Muscle layer of duodenum (tissue), 2 donors: ENCODE measurements around the gene DPY19L1.
A peak's percentile ranks its signal among the peaks of the same experiment; 100 is the strongest.
"Not testable (repeated sequence)": the region's sequence is repeated elsewhere in the genome, so short reads cannot be mapped to it uniquely, and the experiment has no call there.

Source experiments
- H3K27ac ChIP-seq: one replicate; pipeline ENCODE4 v1.7.0; 2013; ENCODE audit warnings: mild to moderate bottlenecking, low read length
- H3K27me3 ChIP-seq: one replicate; pipeline ENCODE4 v1.7.0; 2013; ENCODE audit warnings: low read depth, mild to moderate bottlenecking, control low read depth, low read length
- H3K36me3 ChIP-seq, 2 donors: one replicate each; pipeline ENCODE4 v1.7.0; 2013; ENCODE audit warnings: low read length in 2 of 2, control low read depth in 1 of 2, mild to moderate bottlenecking in 1 of 2; ENCODE audit not compliant: insufficient read depth in 2 of 2, control insufficient read depth in 1 of 2
- H3K4me1 ChIP-seq, 2 donors: one replicate each; pipeline ENCODE4 v1.7.0; 2013; ENCODE audit warnings: low read length in 2 of 2, mild to moderate bottlenecking in 2 of 2, control low read depth in 1 of 2, moderate library complexity in 1 of 2; ENCODE audit not compliant: insufficient read depth in 2 of 2, control insufficient read depth in 1 of 2
- H3K4me3 ChIP-seq, 2 donors: one replicate each; pipeline ENCODE4 v1.7.0; 2013; ENCODE audit warnings: low read length in 2 of 2, low read depth in 1 of 2, mild to moderate bottlenecking in 1 of 2
- H3K9me3 ChIP-seq, 2 donors: one replicate each; pipeline ENCODE4 v1.7.0; 2013; ENCODE audit warnings: low read length in 2 of 2, control low read depth in 1 of 2, mild to moderate bottlenecking in 1 of 2; ENCODE audit not compliant: control insufficient read depth in 1 of 2
- donor health status: healthy.

The DPY19L1 gene

DNA sequence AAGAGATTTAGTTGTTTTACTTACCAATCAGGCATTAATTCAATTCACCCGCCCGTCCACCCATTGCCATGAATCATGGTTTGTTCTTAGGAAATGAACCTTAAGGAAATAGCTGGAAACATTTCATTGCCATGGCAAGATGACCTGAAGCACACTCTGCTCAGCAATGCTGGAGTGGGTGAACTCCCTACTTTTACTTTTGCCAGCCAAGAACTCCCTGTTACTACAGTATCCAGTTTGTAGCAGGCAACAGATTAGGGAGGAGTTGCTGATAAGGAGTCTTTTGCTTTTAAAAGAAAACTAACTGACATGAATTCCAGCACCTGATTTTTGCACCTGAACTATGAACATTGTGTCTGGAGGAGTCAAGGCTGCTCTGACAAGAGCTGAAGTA is 10.6 kb upstream of the DPY19L1 start:
- not testable (repeated sequence) for H3K27me3 ChIP-seq, H3K4me3 ChIP-seq, H3K9me3 ChIP-seq, H3K4me1 ChIP-seq, H3K36me3 ChIP-seq, H3K27ac ChIP-seq

GRCh38 chr7:35047263-35047911 is 10.1 kb upstream of the DPY19L1 start:
- not testable (repeated sequence) for H3K27me3 ChIP-seq, H3K36me3 ChIP-seq

GRCh38 chr7:35043301-35043700 is 6.0 kb upstream of the DPY19L1 start:
- H3K36me3 ChIP-seq, H3K4me1 ChIP-seq, H3K27ac ChIP-seq, H3K9me3 ChIP-seq, H3K4me3 ChIP-seq, H3K27me3 ChIP-seq: not testable (repeated sequence)

More at GRCh38 chr7:35047263-35047911, 10.1 kb upstream of the DPY19L1 start:
- H3K27ac ChIP-seq, H3K9me3 ChIP-seq, H3K4me1 ChIP-seq, H3K4me3 ChIP-seq: not testable (repeated sequence)

- Histone ChIP-seq H3K9me3 (no peaks in the 10 kb centered on the region), H3K27me3 (no peaks in the 10 kb centered on the region), H3K27ac (no peak overlapping the region), H3K4me1 (peaks cover 10 to 11% of the 10 kb centered on the region in 2 donors), H3K36me3 (no peaks in the 10 kb centered on the region), H3K4me3 (no peak overlapping the region)
Measured at GRCh38 chr7:35040906-35041305, 3.6 kb upstream of the DPY19L1 start.

DNA sequence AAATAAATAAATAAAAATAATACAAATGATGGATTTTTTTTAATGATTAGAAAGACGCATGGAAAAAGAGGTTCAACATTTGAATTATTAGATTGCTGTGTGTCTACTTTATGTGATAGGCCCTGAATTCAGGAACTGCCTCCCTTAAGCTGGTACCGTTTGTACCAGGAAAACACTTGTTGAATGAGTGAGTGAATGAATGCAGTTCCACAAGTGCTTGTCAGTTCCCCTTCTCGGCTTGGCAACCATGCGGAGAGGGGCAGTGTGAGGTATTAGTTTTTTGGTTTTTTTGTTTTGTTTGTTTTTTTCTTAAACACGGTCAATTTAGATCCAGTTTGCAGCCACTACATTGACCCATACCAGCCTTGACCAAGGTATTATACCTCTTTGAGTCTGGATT is 2.1 kb upstream of the DPY19L1 start:
- no peak overlapping the region for H3K4me3 ChIP-seq
- H3K27ac ChIP-seq: no peak overlapping the region
- no peaks in the 10 kb centered on the region for H3K27me3 ChIP-seq
- no peaks in the 10 kb centered on the region for H3K36me3 ChIP-seq
- H3K9me3 ChIP-seq: no peaks in the 10 kb centered on the region
- peaks cover 12 to 13% of the 10 kb centered on the region in 2 donors for H3K4me1 ChIP-seq

- Histone ChIP-seq H3K27me3 (no peaks in the 10 kb centered on the region), H3K9me3 (no peaks in the 10 kb centered on the region), H3K4me3 (peak overlapping the region; percentile 66 to 76), H3K36me3 (no peaks in the 10 kb centered on the region), H3K4me1 (peaks cover 12 to 13% of the 10 kb centered on the region in 2 donors), H3K27ac (no peak overlapping the region)
Measured at GRCh38 chr7:35038354-35038753, 1.1 kb upstream of the DPY19L1 start.

GRCh38 chr7:35037526-35038341 is 449 bp upstream of the DPY19L1 start:
- no peaks in the 10 kb centered on the region for H3K9me3 ChIP-seq
- H3K27me3 ChIP-seq: no peaks in the 10 kb centered on the region
- H3K4me3 ChIP-seq: peak overlapping the region; percentile 66 to 76
- peaks cover 12 to 13% of the 10 kb centered on the region in 2 donors for H3K4me1 ChIP-seq
- H3K27ac ChIP-seq: no peak overlapping the region
- H3K36me3 ChIP-seq: no peaks in the 10 kb centered on the region

DNA sequence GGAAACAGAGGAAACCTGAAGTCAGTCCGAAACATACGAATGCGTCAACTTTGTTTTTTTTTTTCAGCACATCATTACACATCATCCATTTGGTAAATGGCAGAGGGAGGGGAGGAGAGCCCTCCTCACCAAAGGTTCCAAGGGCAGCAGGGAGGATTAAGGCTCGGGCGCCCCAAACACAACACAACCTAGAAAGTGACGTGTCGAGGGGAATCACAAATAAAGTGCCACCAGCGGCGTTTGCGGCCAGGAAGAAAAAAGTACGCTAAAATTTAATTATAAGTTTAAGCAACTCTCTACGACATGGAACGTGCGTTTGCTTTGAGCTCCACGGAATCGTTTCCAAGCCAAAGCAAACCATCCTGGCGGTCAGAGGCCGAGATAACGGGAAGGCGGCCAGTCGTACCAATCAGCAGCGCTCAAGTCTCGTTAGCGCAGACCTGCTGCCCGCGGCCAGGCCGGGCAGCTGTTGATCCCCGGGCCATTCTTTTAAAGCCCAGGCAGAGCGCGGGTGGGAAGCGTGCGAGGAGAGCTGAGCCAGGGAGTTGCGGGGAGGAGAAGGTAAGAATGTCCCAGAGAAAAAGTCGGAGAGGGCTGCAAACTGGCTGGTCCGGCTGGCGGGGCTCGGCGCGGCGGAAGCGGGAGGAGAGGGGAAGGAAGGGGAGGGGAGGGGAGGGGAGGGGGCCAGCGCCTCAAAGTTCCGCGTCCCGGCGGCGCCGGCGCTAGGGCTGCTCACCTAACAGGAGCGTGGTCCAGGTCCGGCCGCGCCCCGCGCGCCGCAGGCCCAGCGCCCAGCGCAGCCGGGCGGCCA is 719 bp downstream of the DPY19L1 start:
- no peaks in the 10 kb centered on the region for H3K27me3 ChIP-seq
- no peaks in the 10 kb centered on the region for H3K9me3 ChIP-seq
- H3K4me1 ChIP-seq: peaks cover 12 to 13% of the 10 kb centered on the region in 2 donors
- peak overlapping the region; percentile 73 to 76 for H3K4me3 ChIP-seq
- H3K36me3 ChIP-seq: no peaks in the 10 kb centered on the region
- peak overlapping the region; percentile 32 for H3K27ac ChIP-seq

- no peaks in the 10 kb centered on the region for H3K9me3 ChIP-seq
- peak overlapping the region in 1 of 2 donors; percentile 76 for H3K4me3 ChIP-seq
- no peaks in the 10 kb centered on the region for H3K36me3 ChIP-seq
- no peaks in the 10 kb centered on the region for H3K27me3 ChIP-seq
- no peak overlapping the region for H3K27ac ChIP-seq
- peaks cover 12 to 13% of the 10 kb centered on the region in 2 donors for H3K4me1 ChIP-seq
Measured at GRCh38 chr7:35035511-35035961, 1.7 kb downstream of the DPY19L1 start.

DNA sequence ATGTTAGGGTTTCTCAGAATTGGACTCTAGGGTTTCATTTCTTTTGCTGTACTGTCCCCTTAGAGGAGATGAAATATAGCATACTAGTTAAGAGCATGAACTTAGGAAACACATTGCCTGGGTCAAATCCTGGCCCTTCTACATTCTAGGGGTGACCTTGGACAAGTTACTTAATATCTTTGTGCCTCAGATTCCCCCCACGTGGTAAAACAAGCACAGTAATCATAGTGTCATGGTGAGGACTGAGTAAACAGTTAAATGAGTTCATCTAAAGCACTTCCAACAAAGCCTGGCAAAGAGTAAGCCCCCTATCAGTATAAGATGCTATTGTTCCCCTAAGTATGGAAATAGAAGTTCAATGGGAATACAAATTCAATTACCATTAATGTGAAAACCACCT is 5.1 kb downstream of the DPY19L1 start:
- H3K27me3 ChIP-seq: no peaks in the 10 kb centered on the region
- H3K4me3 ChIP-seq: no peak overlapping the region
- H3K9me3 ChIP-seq: no peaks in the 10 kb centered on the region
- peaks cover 6 to 7% of the 10 kb centered on the region in 2 donors for H3K4me1 ChIP-seq
- no peak overlapping the region for H3K27ac ChIP-seq
- H3K36me3 ChIP-seq: no peaks in the 10 kb centered on the region

DNA sequence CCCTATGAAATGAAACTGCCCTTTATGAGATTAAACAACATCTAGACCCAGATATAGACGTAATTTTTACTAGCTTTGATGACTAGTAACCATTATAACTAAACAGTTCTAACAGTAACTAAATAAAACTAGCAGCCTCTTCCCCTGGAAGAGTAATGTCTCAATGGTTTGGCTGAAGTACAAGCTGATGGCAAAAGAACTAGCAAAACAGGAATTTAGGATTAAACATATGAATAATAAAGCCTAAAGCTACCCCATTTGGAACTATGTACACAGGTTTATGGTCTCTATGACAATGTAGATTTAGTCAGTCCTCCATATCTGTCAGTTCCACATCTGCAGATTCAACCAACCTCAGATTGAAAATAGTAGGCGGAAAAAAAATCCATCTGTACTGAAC is 6.4 kb downstream of the DPY19L1 start:
- Histone ChIP-seq H3K36me3 (no peaks in the 10 kb centered on the region), H3K4me3 (no peak overlapping the region), H3K9me3 (no peaks in the 10 kb centered on the region), H3K27me3 (no peaks in the 10 kb centered on the region), H3K4me1 (peaks cover 1 to 3% of the 10 kb centered on the region in 2 donors), H3K27ac (no peak overlapping the region)
